ENCODE data around the gene RRAS2.

DNA sequence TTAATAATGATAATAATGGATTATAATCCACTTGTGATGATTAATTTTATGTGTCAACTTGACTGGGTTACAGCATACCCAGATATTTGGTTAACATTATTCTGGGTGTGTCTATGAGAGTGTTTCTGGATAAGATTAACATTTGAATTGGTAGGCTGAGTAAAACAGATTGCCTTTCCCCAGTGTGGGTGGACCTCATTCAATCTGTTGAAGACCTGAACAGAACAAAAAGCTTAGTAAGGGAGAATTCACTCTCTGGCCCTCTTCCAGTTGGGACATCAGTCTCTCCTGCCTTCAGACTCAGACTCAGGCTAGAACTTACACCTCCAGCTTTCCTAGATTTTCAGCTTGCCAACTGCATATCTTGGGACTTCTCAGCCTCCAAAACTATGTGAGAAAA, 37.3 kb upstream of the RRAS2 start:
- TF ChIP-seq, protein P1, sequence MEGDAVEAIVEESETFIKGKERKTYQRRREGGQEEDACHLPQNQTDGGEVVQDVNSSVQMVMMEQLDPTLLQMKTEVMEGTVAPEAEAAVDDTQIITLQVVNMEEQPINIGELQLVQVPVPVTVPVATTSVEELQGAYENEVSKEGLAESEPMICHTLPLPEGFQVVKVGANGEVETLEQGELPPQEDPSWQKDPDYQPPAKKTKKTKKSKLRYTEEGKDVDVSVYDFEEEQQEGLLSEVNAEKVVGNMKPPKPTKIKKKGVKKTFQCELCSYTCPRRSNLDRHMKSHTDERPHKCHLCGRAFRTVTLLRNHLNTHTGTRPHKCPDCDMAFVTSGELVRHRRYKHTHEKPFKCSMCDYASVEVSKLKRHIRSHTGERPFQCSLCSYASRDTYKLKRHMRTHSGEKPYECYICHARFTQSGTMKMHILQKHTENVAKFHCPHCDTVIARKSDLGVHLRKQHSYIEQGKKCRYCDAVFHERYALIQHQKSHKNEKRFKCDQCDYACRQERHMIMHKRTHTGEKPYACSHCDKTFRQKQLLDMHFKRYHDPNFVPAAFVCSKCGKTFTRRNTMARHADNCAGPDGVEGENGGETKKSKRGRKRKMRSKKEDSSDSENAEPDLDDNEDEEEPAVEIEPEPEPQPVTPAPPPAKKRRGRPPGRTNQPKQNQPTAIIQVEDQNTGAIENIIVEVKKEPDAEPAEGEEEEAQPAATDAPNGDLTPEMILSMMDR (IDR thresholded peaks at IDR 0.05; ENCODE audit: insufficient read depth, low read depth, low read length), result no peak
- no peak for TF ChIP-seq EZH2 (IDR thresholded peaks at IDR 0.05; ENCODE audit: insufficient read depth, low read length)

Data from astrocyte (in vitro differentiated cells and primary cell).